ENCODE data around the gene RAB24. TPM values are rescaled to one million over a fixed set of nuclear protein-coding genes. Genes with fewer than 3 reads are reported as not detected.

Gene RAB24
- total and polyA plus RNA-seq, 2 of the 4 experiments (the other 2 are of a cell fraction), result 18.5 to 60.8 TPM

DNA sequence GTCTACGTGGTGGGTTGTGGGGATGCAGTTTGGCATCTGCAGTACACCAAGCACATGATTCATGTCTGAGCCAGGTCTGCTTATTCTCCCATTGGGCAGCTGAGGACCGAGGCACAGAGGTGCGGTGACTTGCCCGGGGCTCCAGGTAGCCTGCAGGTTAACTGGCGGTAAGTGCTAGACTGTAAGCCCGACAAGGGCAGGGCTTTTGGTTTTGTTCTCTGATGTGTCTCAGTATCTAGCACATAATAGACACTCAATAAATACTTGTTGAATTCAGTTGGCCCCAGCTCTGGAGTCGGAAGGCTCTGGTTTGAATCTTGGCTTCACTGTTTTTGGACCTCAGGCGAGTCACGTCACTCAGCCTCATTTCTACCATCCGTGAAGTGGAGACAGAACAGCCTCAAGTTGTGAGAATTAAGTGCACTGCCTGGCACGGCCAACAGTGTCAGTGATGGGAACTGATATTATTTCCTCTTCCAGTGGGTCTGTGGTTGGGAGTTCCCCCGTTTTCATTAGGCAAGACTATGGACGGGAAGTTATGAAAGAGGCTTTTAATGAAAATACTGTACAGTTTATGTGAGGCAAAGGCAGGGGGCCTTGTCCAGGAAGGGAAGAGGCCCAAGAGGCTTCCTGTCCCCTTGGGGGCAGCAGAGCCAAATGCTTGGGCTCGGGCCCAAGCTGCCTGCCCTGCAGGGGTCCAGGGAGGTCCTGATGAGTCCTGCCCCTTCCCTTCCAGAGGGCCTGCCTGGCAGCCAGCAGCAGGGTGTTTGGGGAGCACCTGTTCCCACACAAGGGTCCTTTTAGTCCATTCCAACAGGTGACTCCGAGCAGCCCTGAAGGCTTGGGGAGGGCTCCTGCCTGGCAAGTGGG lies 3.4 kb upstream of the RAB24 start:
- intact Hi-C loops (cut with micrococcal nuclease), result no loop called here
- Histone ChIP-seq H3K79me1 (ENCODE audit: low read depth in 1 of 2, low read length in 2 of 2) (peaks cover 16 to 79% of the 10 kb centered on the region in 2 experiments; a peak in 3 of 4 replicates), H2BK20ac (ENCODE audit: low read depth, low read length) (no peak overlapping the region), H3K9me3 (ENCODE audit: control insufficient read depth, insufficient read depth, low read length) (no peaks in the 10 kb centered on the region), H2AFZ (replicated peaks; ENCODE audit: low read length, poor library complexity) (no peak overlapping the region), H3K14ac (replicated peaks; ENCODE audit: low read depth, low read length) (no peak overlapping the region), H3K27me3 (ENCODE audit: control insufficient read depth, insufficient read depth, low read length) (no peaks in the 10 kb centered on the region), H3K9ac (ENCODE audit: low read depth, low read length) (no peak overlapping the region), H3K9me1 (ENCODE audit: insufficient read depth, low read length) (peaks cover 5% of the 10 kb centered on the region; the same call in 1 of the 2 replicates), H4K91ac (ENCODE audit: insufficient read depth, low read depth, low read length) (no peak overlapping the region), H2AK9ac (replicated peaks; ENCODE audit: low read depth, low read length, poor library complexity) (no peak overlapping the region), H3K23ac (ENCODE audit: low read depth, low read length) (no peak overlapping the region), H2BK120ac (ENCODE audit: low read depth, low read length) (no peak overlapping the region), H3K56ac (ENCODE audit: extremely low read depth, insufficient read depth, low read length) (no peak overlapping the region), H3K4me3 (ENCODE audit: insufficient read depth, low read depth, low read length) (no peak overlapping the region), H2AK5ac (ENCODE audit: low read depth, low read length) (no peak overlapping the region), H2BK15ac (ENCODE audit: low read depth, low read length) (no peak overlapping the region), H4K8ac (ENCODE audit: low read depth in 2 of 2, low read length in 2 of 2) (no peak overlapping the region), H3K4me1 (ENCODE audit: control insufficient read depth, insufficient read depth, low read length) (peaks cover 10% of the 10 kb centered on the region), H3K18ac (ENCODE audit: low read depth, low read length) (no peak overlapping the region), H3K27ac (ENCODE audit: insufficient read depth, low read length) (no peak overlapping the region), H4K20me1 (ENCODE audit: insufficient read depth, low read length) (peaks cover 49% of the 10 kb centered on the region), H4K5ac (ENCODE audit: low read depth, low read length) (no peak overlapping the region), H2BK5ac (ENCODE audit: low read depth, low read length, poor library complexity, severe bottlenecking) (no peak overlapping the region), H3K36me3 (ENCODE audit: control insufficient read depth, insufficient read depth, low read length) (peaks cover 20% of the 10 kb centered on the region), H3K4ac (ENCODE audit: low read depth, low read length) (no peak overlapping the region), H3K4me2 (ENCODE audit: low read depth, low read length) (no peak overlapping the region)
- TF ChIP-seq SMC3 (IDR thresholded peaks at IDR 0.05; ENCODE audit: low read depth, low read length), result no peak
- TF ChIP-seq, protein P1, sequence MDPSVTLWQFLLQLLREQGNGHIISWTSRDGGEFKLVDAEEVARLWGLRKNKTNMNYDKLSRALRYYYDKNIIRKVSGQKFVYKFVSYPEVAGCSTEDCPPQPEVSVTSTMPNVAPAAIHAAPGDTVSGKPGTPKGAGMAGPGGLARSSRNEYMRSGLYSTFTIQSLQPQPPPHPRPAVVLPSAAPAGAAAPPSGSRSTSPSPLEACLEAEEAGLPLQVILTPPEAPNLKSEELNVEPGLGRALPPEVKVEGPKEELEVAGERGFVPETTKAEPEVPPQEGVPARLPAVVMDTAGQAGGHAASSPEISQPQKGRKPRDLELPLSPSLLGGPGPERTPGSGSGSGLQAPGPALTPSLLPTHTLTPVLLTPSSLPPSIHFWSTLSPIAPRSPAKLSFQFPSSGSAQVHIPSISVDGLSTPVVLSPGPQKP (IDR thresholded peaks at IDR 0.05; ENCODE audit: borderline replicate concordance, low read depth, low read length), result no peak
- TF ChIP-seq MXI1 (IDR thresholded peaks at IDR 0.05; ENCODE audit: borderline replicate concordance, low read depth, low read length), result no peak
- TF ChIP-seq RCOR1 (IDR thresholded peaks at IDR 0.05; ENCODE audit: insufficient replicate concordance, low read length), result no peak
- no peak for TF ChIP-seq MAZ (IDR thresholded peaks at IDR 0.05; ENCODE audit: borderline replicate concordance, low read depth, low read length)
- TF ChIP-seq CEBPB (IDR thresholded peaks at IDR 0.05; ENCODE audit: low read depth, low read length), result no peak
- ChIA-PET POLR2A (ENCODE audit: unreplicated experiment) (no interaction called here), CTCF (no interaction called here)
- 64% methylated on average over 4 of the region's 15 CpGs; no CpG with 5 or more reads in 1 of the 2 experiments for WGBS, 2 experiments (ENCODE audit: extremely low coverage in 2 of 2, insufficient read length in 1 of 2)
- dilution Hi-C loops (cut with HindIII; ENCODE audit: low sequenced_read_pairs, unreplicated experiment), result no loop called here
- ATAC-seq (ENCODE audit: low read depth), result no peak
- in situ Hi-C loops (cut with MboI; ENCODE audit: low sequenced_read_pairs), result no loop called here
- no TSS peak for BruUV-seq (replicated peaks)
- no peak for DNase-seq
